ENCODE measurements around the gene MEOX2.

DNA sequence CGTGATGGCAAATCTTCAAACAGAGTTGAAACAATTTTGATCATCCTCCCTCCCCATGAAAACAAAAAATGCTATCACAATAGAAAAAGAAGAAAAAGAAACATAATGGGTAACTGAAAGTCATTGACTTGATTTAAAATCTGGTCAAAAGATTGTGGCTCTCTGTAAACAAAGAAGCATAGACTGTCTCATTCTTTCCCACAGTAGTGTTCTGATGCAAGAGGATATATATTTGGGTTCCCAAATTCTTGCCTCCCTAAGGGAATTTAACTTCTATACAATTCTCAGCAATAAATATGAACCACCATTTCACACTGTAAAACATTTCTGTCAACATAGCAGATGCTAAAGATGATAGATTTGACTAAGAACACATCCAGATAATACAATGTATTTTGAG lies 32.8 kb upstream of the MEOX2 start:
- TF ChIP-seq EZH2 (IDR thresholded peaks at IDR 0.05) (no peak), POLR2AphosphoS5 (IDR thresholded peaks at IDR 0.05; ENCODE audit: borderline replicate concordance, low read depth, low read length) (no peak)
